SK-N-SH (cell line): ENCODE measurements around the gene RASSF4. TPM values are rescaled to one million over a fixed set of nuclear protein-coding genes. Genes with fewer than 3 reads are reported as not detected.

Source experiments
- CTCF ChIA-PET: fragments of 300-600, 350-600 bp; formaldehyde crosslinking; extraction: SDS; loops from one replicate; lab custom pipeline; 2021; lab: Yijun Ruan, JAX
- POLR2A ChIA-PET: fragments of 350-600 bp; sonication (Branson Sonifier 250); formaldehyde crosslinking; extraction: SDS; loops from one replicate; lab custom pipeline; 2020; ENCODE audit warnings: antibody characterized with exemption, inconsistent platforms; lab: Yijun Ruan, JAX
- DNase-seq: peaks from one replicate; pipeline ENCODE4 v3.0.0; 2012
- H2AFZ ChIP-seq: fragments of 200-600 bp; sonication (generic); 2 replicates; pipeline ENCODE4 v1.8.1; 2016; ENCODE audit warnings: antibody characterized with exemption, mild to moderate bottlenecking, low read depth
- H3F3A ChIP-seq: fragments of 200-600 bp; sonication (generic); replicated peaks from 2 replicates; pipeline ENCODE3; 2016; ENCODE audit warnings: antibody characterized with exemption, mild to moderate bottlenecking; ENCODE audit not compliant: insufficient read depth
- H3K27ac ChIP-seq, 2 experiments: fragments of 200-500 bp in 1 of 2; fragments of 200-600 bp in 1 of 2; sonication (Bioruptor generic) in 1 of 2; sonication (generic), shearing (Covaris generic) in 1 of 2; 2 replicates each; pipeline versions ENCODE4 v1.5.1 to v1.6.1; 2014 to 2016; ENCODE audit warnings: low read depth in 2 of 2, inconsistent platforms in 1 of 2, low read length in 1 of 2, mild to moderate bottlenecking in 1 of 2, mixed read lengths in 1 of 2
- H3K27me3 ChIP-seq: fragments of 200-600 bp; sonication (generic), shearing (Covaris generic); 2 replicates; pipeline ENCODE4 v1.6.1; 2016; ENCODE audit warnings: mixed run types; ENCODE audit not compliant: insufficient read depth
- H3K36me3 ChIP-seq, 2 experiments: fragments of 200-500 bp in 1 of 2; fragments of 200-600 bp in 1 of 2; sonication (Bioruptor generic) in 1 of 2; sonication (generic) in 1 of 2; replicated peaks in 1 of 2; 2 replicates each; pipeline versions ENCODE3 to v1.5.1; 2014 to 2016; ENCODE audit warnings: low read length in 1 of 2, mild to moderate bottlenecking in 1 of 2; ENCODE audit not compliant: insufficient read depth in 2 of 2, control insufficient read depth in 1 of 2
- H3K4me1 ChIP-seq, 2 experiments: fragments of 200-500 bp in 1 of 2; fragments of 200-600 bp in 1 of 2; sonication (Bioruptor generic) in 1 of 2; sonication (generic), shearing (Covaris generic) in 1 of 2; 2 replicates each; pipeline versions ENCODE4 v1.5.1 to v1.6.1; 2014 to 2016; ENCODE audit warnings: low read depth in 1 of 2, low read length in 1 of 2, mixed run types in 1 of 2; ENCODE audit not compliant: insufficient read depth in 2 of 2, control insufficient read depth in 1 of 2
- H3K4me2 ChIP-seq: fragments of 200-600 bp; sonication (generic), shearing (Covaris generic); 2 replicates; pipeline ENCODE4 v1.6.1; 2017; ENCODE audit warnings: mixed run types
- H3K4me3 ChIP-seq, 2 experiments: fragments of 200-500 bp in 1 of 2; fragments of 200-600 bp in 1 of 2; sonication (Bioruptor generic) in 1 of 2; sonication (generic), shearing (Covaris generic) in 1 of 2; 2 replicates each; pipeline versions ENCODE4 v1.5.1 to v1.8.1; 2014 to 2016; ENCODE audit warnings: low read depth in 2 of 2, inconsistent platforms in 1 of 2, low read length in 1 of 2, mild to moderate bottlenecking in 1 of 2, mixed read lengths in 1 of 2, moderate library complexity in 1 of 2
- H3K79me2 ChIP-seq: fragments of 200-600 bp; sonication (generic); 2 replicates; pipeline ENCODE4 v1.8.1; 2017; ENCODE audit warnings: mild to moderate bottlenecking; ENCODE audit not compliant: insufficient read depth
- H3K9ac ChIP-seq: fragments of 200-600 bp; sonication (generic); 2 replicates; pipeline ENCODE4 v1.6.1; 2017; ENCODE audit warnings: mixed run types
- H3K9me2 ChIP-seq: fragments of 200-600 bp; sonication (generic); 2 replicates; pipeline ENCODE4 v1.6.1; 2017; ENCODE audit warnings: mixed run types
- H3K9me3 ChIP-seq: fragments of 200-600 bp; sonication (generic); 2 replicates; pipeline ENCODE4 v1.6.1; 2017; ENCODE audit warnings: mixed run types, mild to moderate bottlenecking, moderate library complexity
- H4K20me1 ChIP-seq: fragments of 200-600 bp; sonication (generic); 2 replicates; pipeline ENCODE4 v1.6.1; 2017; ENCODE audit warnings: mild to moderate bottlenecking, mixed run types; ENCODE audit not compliant: insufficient read depth
- CHD2 ChIP-seq: fragments of 150-350 bp; IDR thresholded peaks from 2 replicates; pipeline ENCODE4 v1.6.1; 2018; ENCODE audit warnings: low read length; ENCODE audit not compliant: partially characterized antibody
- ELF1 ChIP-seq: IDR thresholded peaks from 2 replicates; pipeline ENCODE4 v1.4.0; 2012
- FOSL2 ChIP-seq: IDR thresholded peaks from 2 replicates; pipeline ENCODE4 v1.4.0; 2012; ENCODE audit warnings: low read depth, mild to moderate bottlenecking, moderate library complexity, borderline replicate concordance
- FOXJ3 ChIP-seq: sonication (generic); formaldehyde crosslinking; IDR thresholded peaks from 2 replicates; pipeline ENCODE4 v1.5.1; 2020; ENCODE audit warnings: mild to moderate bottlenecking, missing genetic modification reagents
- MXI1 ChIP-seq: IDR thresholded peaks from 2 replicates; pipeline ENCODE4 v1.6.1; 2012; ENCODE audit warnings: mild to moderate bottlenecking, low read depth, low read length, improper control_type of control experiment
- NRF1 ChIP-seq: IDR thresholded peaks from 2 replicates; pipeline ENCODE4 v1.6.1; 2012; ENCODE audit warnings: low read depth, mild to moderate bottlenecking, low read length
- RAD21 ChIP-seq: IDR thresholded peaks from 2 replicates; pipeline ENCODE4 v1.6.1; 2012; ENCODE audit warnings: mild to moderate bottlenecking, low read length
- RCOR1 ChIP-seq: fragments of 150-350 bp; IDR thresholded peaks from 2 replicates; pipeline ENCODE4 v1.6.1; 2017; ENCODE audit warnings: antibody characterized with exemption, low read length
- RXRA ChIP-seq: IDR thresholded peaks from 2 replicates; pipeline ENCODE4 v1.4.0; 2012; ENCODE audit warnings: low read depth, mild to moderate bottlenecking, borderline replicate concordance
- TAF1 ChIP-seq: IDR thresholded peaks from 2 replicates; pipeline ENCODE4 v1.6.1; 2012; ENCODE audit warnings: low read depth, mild to moderate bottlenecking, low read length, moderate library complexity, borderline replicate concordance
- TCF12 ChIP-seq: IDR thresholded peaks from 2 replicates; pipeline ENCODE4 v1.4.0; 2012
- WGBS: methylation state at CpG from one replicate; pipeline ENCODE4 v1.1.6; 2017; ENCODE audit warnings: low lambda C conversion rate; 5-methylcytosine and 5-hydroxymethylcytosine counted together
- polyA plus RNA-seq, 3 experiments: library from polyadenylated mRNA; depleted of rRNA; stranded (reverse); fragments of >200 nt; gene quantifications; 2 replicates each; pipeline ENCODE4 v1.2.3, GENCODE V29; 2012
- TF ChIP-seq, protein P1 (sequence below): IDR thresholded peaks from 2 replicates; pipeline ENCODE4; 2012
- TF ChIP-seq, protein P2 (sequence below): fragments of 150-350 bp; IDR thresholded peaks from 2 replicates; pipeline ENCODE4 v1.6.1; 2017; ENCODE audit warnings: antibody characterized with exemption, low read length, low read depth, borderline replicate concordance
- TF ChIP-seq, protein P3 (sequence below): fragments of 200-600 bp; sonication (generic); IDR thresholded peaks from 2 replicates; pipeline ENCODE4 v1.6.1; 2017; ENCODE audit warnings: antibody characterized with exemption, mild to moderate bottlenecking, moderate library complexity
- TF ChIP-seq, protein P4 (sequence below): IDR thresholded peaks from 2 replicates; pipeline ENCODE4 v1.4.0; 2012; ENCODE audit warnings: low read depth, borderline replicate concordance

RASSF4 gene
- polyA plus RNA-seq, 1 of the 3 experiments (the other 2 are of a cell fraction): 11.0 TPM

DNA sequence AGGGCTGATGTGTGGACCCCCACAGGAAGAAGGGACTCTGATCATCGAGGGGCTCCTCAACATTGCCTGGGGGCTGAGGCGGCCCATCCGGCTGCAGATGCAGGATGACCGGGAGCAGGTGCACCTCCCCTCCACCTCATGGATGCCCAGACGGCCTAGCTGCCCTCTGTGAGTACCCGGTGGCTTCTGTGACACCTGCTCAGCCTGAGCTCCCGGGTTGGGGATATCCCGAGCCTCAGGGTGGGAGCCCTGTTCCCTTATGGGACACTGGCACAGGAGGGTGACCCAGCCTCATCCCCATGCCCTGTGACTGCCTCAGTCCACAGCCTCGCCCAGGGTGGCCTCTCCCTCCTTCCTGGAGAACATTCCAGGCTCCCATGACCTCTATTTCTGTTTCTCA lies 22.9 kb downstream of the RASSF4 start:
- POLR2A ChIA-PET: no interaction called here
- peak overlapping the region; percentile 24 for H3K4me2 ChIP-seq
- H3K9me3 ChIP-seq: no peaks in the 10 kb centered on the region
- H3F3A ChIP-seq: peaks cover 20% of the 10 kb centered on the region
- H2AFZ ChIP-seq: no peak overlapping the region
- DNase-seq: no peak
- WGBS: 97% methylated on average over 4 of the region's 9 CpGs
- H3K4me1 ChIP-seq: peaks cover 26 to 51% of the 10 kb centered on the region in 2 experiments; a peak in 3 of 4 replicates
- H3K27ac ChIP-seq: peak overlapping the region in 1 of 2 experiments; percentile 95; a peak in 2 of 4 replicates
- H3K9ac ChIP-seq: peak overlapping the region; percentile 62
- no peaks in the 10 kb centered on the region for H3K9me2 ChIP-seq
- no peaks in the 10 kb centered on the region for H4K20me1 ChIP-seq
- H3K4me3 ChIP-seq: no peak overlapping the region
- TF ChIP-seq, protein P1, sequence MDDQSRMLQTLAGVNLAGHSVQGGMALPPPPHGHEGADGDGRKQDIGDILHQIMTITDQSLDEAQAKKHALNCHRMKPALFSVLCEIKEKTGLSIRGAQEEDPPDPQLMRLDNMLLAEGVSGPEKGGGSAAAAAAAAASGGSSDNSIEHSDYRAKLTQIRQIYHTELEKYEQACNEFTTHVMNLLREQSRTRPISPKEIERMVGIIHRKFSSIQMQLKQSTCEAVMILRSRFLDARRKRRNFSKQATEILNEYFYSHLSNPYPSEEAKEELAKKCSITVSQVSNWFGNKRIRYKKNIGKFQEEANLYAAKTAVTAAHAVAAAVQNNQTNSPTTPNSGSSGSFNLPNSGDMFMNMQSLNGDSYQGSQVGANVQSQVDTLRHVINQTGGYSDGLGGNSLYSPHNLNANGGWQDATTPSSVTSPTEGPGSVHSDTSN: no peak
- TF ChIP-seq, protein P2, sequence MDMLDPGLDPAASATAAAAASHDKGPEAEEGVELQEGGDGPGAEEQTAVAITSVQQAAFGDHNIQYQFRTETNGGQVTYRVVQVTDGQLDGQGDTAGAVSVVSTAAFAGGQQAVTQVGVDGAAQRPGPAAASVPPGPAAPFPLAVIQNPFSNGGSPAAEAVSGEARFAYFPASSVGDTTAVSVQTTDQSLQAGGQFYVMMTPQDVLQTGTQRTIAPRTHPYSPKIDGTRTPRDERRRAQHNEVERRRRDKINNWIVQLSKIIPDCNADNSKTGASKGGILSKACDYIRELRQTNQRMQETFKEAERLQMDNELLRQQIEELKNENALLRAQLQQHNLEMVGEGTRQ: no peak
- no peak for TF ChIP-seq TAF1
- no peak for TF ChIP-seq RCOR1
- TF ChIP-seq FOXJ3 (CRISPR knock-in tag): no peak
- no peak for TF ChIP-seq TCF12
- TF ChIP-seq MXI1: no peak
- no peak for TF ChIP-seq CHD2
- TF ChIP-seq, protein P3, sequence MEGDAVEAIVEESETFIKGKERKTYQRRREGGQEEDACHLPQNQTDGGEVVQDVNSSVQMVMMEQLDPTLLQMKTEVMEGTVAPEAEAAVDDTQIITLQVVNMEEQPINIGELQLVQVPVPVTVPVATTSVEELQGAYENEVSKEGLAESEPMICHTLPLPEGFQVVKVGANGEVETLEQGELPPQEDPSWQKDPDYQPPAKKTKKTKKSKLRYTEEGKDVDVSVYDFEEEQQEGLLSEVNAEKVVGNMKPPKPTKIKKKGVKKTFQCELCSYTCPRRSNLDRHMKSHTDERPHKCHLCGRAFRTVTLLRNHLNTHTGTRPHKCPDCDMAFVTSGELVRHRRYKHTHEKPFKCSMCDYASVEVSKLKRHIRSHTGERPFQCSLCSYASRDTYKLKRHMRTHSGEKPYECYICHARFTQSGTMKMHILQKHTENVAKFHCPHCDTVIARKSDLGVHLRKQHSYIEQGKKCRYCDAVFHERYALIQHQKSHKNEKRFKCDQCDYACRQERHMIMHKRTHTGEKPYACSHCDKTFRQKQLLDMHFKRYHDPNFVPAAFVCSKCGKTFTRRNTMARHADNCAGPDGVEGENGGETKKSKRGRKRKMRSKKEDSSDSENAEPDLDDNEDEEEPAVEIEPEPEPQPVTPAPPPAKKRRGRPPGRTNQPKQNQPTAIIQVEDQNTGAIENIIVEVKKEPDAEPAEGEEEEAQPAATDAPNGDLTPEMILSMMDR: no peak
- no peak for TF ChIP-seq RXRA
- TF ChIP-seq ELF1: no peak
- no peak for TF ChIP-seq FOSL2
- TF ChIP-seq, protein P4, sequence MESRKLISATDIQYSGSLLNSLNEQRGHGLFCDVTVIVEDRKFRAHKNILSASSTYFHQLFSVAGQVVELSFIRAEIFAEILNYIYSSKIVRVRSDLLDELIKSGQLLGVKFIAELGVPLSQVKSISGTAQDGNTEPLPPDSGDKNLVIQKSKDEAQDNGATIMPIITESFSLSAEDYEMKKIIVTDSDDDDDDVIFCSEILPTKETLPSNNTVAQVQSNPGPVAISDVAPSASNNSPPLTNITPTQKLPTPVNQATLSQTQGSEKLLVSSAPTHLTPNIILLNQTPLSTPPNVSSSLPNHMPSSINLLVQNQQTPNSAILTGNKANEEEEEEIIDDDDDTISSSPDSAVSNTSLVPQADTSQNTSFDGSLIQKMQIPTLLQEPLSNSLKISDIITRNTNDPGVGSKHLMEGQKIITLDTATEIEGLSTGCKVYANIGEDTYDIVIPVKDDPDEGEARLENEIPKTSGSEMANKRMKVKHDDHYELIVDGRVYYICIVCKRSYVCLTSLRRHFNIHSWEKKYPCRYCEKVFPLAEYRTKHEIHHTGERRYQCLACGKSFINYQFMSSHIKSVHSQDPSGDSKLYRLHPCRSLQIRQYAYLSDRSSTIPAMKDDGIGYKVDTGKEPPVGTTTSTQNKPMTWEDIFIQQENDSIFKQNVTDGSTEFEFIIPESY: no peak
- no peak for TF ChIP-seq NRF1
- no peak for TF ChIP-seq RAD21
- TF ChIP-seq, all 33 proteins: peak for 0
- Histone ChIP-seq H3K27me3 (no peaks in the 10 kb centered on the region), H3K36me3 (no peaks in the 10 kb centered on the region), H3K79me2 (peaks cover 6% of the 10 kb centered on the region)
- CTCF ChIA-PET: interaction anchor here (10.6 kb wide), 1 partner anchor 50 kb away, joined by 121 read pairs; no protein-coding TSS in a partner anchor
